Bronchial smooth muscle cell (primary cell): ENCODE data around the gene ANKUB1. TPM values are rescaled to one million over a fixed set of nuclear protein-coding genes. Genes with fewer than 3 reads are reported as not detected.

ENCODE experiments used
- total RNA-seq: library from RNA; depleted of rRNA; stranded (reverse); fragments of >200 nt; gene quantifications from 2 replicates; pipeline ENCODE4 v1.2.1, GENCODE V29; 2014

The ANKUB1 gene
- not detected in 2 replicates for total RNA-seq

GRCh38 chr3:149792452-149793270 lies at the start of gene ANKUB1:
Gene ANKUB1 (minus strand): TSS chr3:149792554. CDS start chr3:149792366, 188 bp downstream.

GRCh38 chr3:149812606-149813366 lies 20.4 kb upstream of the ANKUB1 start, which contains the start of gene RNF13:
Gene RNF13 (plus strand): TSS chr3:149813215. CDS start chr3:149846027, 32,812 bp downstream.

GRCh38 chr3:149752051-149752787 lies 40.1 kb downstream of the ANKUB1 start, which contains the start of gene COMMD2:
Gene COMMD2 (minus strand): TSS chr3:149752489. CDS start chr3:149752444, 45 bp downstream.

Other genes with a start within 250 kb of the ANKUB1 start
- 23.2 and 28.6 TPM in 2 replicates for gene WWTR1, start 134.5 kb downstream of the ANKUB1 start, total RNA-seq
- 16.1 and 18.0 TPM in 2 replicates for gene COMMD2, start 40.1 kb downstream of the ANKUB1 start, total RNA-seq
- 58.5 and 60.8 TPM in 2 replicates for gene RNF13, start 20.7 kb upstream of the ANKUB1 start, total RNA-seq
- 248 and 272 TPM in 2 replicates for gene PFN2, start 178.3 kb upstream of the ANKUB1 start, total RNA-seq